Stomach (tissue), 9 donors: ENCODE data around the gene PTPRM. TPM values are rescaled to one million over a fixed set of nuclear protein-coding genes. Genes with fewer than 3 reads are reported as not detected.

Experiments used
- DNase-seq, 2 donors: peaks; one replicate each; pipeline versions ENCODE4 v3.0.0 to v3.0.0-alpha.2; 2013 to 2019
- H3K27ac ChIP-seq, 5 donors: fragments of 200-600 bp in 4 of 5; sonication (generic) in 4 of 5; one replicate each; pipeline ENCODE4 v1.5.1; 2013 to 2019; ENCODE audit warnings: mild to moderate bottlenecking in 1 of 5, moderate library complexity in 1 of 5
- H3K27me3 ChIP-seq, 3 donors: fragments of 200-600 bp; sonication (generic); one replicate each; pipeline ENCODE4 v1.5.1; 2017 to 2019; ENCODE audit warnings: mixed run types in 1 of 3
- H3K36me3 ChIP-seq, 4 donors: fragments of 200-600 bp; sonication (generic); 1 replicate in 3 of 4; 2 replicates in 1 of 4; pipeline ENCODE4 v1.5.1; 2016 to 2019
- H3K4me1 ChIP-seq, 4 donors: fragments of 200-600 bp; sonication (generic); one replicate each; pipeline ENCODE4 v1.5.1; 2016 to 2019
- H3K4me3 ChIP-seq, 4 donors: fragments of 200-600 bp; sonication (generic) in 3 of 4; one replicate each; pipeline ENCODE4 v1.5.1; 2016 to 2019; ENCODE audit warnings: mild to moderate bottlenecking in 1 of 4
- H3K9me3 ChIP-seq, 4 donors: fragments of 200-600 bp; sonication (generic); one replicate each; pipeline ENCODE4 v1.5.1; 2016 to 2019
- EP300 ChIP-seq: sonication (generic); formaldehyde crosslinking; IDR thresholded peaks from one replicate; pipeline ENCODE4 v1.6.1; 2017; ENCODE audit warnings: antibody characterized with exemption
- POLR2A ChIP-seq, 4 donors: fragments of 450-650 bp; IDR thresholded peaks; one replicate each; pipeline ENCODE4 v1.6.1; 2016; ENCODE audit warnings: antibody characterized with exemption in 4 of 4, control low read depth in 2 of 4, mild to moderate bottlenecking in 1 of 4, moderate library complexity in 1 of 4
- POLR2AphosphoS5 ChIP-seq, 3 donors: sonication (generic); formaldehyde crosslinking; IDR thresholded peaks; one replicate each; pipeline ENCODE4 v1.6.1; 2016; ENCODE audit warnings: antibody characterized with exemption in 3 of 3
- WGBS, 5 donors: extraction: QIAGEN DNeasy Blood & Tissue Kit in 3 of 5; methylation state at CpG; one replicate each; pipeline versions ENCODE4 v1.1.5 to v1.1.7; 2013 to 2018; 5-methylcytosine and 5-hydroxymethylcytosine counted together
- intact Hi-C: fragments of 100-400 bp; cut with DNase I; formaldehyde crosslinking; loops from one replicate; pipeline ENCODE4 v1.15.1; 2023; ENCODE audit warnings: low total_unique reads
- polyA plus RNA-seq, 3 donors: library from polyadenylated mRNA; stranded (reverse); fragments of 200-250 nt; gene quantifications; one replicate each; pipeline ENCODE4 v1.2.3, GENCODE V29; 2013
- total RNA-seq, 5 donors: library from RNA; depleted of rRNA; stranded (reverse); fragments of >200 nt; gene quantifications; one replicate each; pipeline versions ENCODE4 v1.1.0 to v1.2.3, GENCODE V29; 2014 to 2016
- TF ChIP-seq, protein P1 (sequence below), 7 experiments: fragments of 450-650 bp in 4 of 7; fragments of 200-600 bp in 3 of 7; sonication (generic) in 3 of 7; IDR thresholded peaks; one replicate each; pipeline ENCODE4 v1.5.1; 2016 to 2019; ENCODE audit warnings: antibody characterized with exemption in 7 of 7, control low read depth in 2 of 7, mild to moderate bottlenecking in 1 of 7
- donor health status: healthy with polysubstance abuse.
- donor health status: Bipolar disorder and iron deficiency.
- donor health status: healthy.

Gene PTPRM
- total and polyA plus RNA-seq, 8 donors = 7.5 to 246 (median 58.2) TPM

DNA sequence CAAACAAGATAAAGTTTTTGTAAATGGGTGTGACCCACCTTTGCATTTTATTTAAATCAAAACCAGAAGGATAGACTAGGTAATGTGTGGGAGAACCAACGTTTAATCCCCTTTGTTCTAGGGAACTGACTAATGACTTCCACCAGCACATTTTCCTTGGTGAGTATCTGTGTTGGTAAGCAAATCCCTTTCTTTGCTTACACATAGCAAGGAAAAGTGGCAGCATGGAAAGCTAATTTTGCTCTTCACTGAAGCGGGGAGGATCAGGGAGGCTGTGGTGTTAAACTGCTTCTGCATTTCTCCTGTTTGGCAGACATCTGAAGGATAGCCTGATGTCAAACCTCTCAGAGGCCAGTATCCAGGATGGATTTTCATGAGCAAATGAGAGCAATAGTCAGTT, 331.1 kb downstream of the PTPRM start:
- 70 to 82% (median 77%) methylated on average over 2 of the region's 2 CpGs for WGBS, 5 donors

GRCh38 chr18:7899078-7899477, 332.0 kb downstream of the PTPRM start:
- Histone ChIP-seq H3K27ac (no peak overlapping the region), H3K4me1 (peaks cover 0 to 22% (median 8%) of the 10 kb centered on the region in 4 donors), H3K4me3 (no peak overlapping the region), H3K9me3 (no peaks in the 10 kb centered on the region), H3K27me3 (no peaks in the 10 kb centered on the region), H3K36me3 (no peaks in the 10 kb centered on the region)
- DNase-seq = no peak
- intact Hi-C loops = no loop called here
- TF ChIP-seq EP300 (no peak), POLR2A (IDR thresholded peaks at IDR 0.05) (no peak), POLR2AphosphoS5 (IDR thresholded peaks at IDR 0.05) (no peak)
- TF ChIP-seq, protein P1, sequence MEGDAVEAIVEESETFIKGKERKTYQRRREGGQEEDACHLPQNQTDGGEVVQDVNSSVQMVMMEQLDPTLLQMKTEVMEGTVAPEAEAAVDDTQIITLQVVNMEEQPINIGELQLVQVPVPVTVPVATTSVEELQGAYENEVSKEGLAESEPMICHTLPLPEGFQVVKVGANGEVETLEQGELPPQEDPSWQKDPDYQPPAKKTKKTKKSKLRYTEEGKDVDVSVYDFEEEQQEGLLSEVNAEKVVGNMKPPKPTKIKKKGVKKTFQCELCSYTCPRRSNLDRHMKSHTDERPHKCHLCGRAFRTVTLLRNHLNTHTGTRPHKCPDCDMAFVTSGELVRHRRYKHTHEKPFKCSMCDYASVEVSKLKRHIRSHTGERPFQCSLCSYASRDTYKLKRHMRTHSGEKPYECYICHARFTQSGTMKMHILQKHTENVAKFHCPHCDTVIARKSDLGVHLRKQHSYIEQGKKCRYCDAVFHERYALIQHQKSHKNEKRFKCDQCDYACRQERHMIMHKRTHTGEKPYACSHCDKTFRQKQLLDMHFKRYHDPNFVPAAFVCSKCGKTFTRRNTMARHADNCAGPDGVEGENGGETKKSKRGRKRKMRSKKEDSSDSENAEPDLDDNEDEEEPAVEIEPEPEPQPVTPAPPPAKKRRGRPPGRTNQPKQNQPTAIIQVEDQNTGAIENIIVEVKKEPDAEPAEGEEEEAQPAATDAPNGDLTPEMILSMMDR (IDR thresholded peaks at IDR 0.05) = no peak
- 91 to 95% (median 92%) methylated on average over 5 of the region's 5 CpGs for WGBS, 5 donors

More for the DNA sequence above, 331.1 kb downstream of the PTPRM start:
- TF ChIP-seq, protein P1 (IDR thresholded peaks at IDR 0.05) = no peak
- TF ChIP-seq EP300 (no peak), POLR2A (IDR thresholded peaks at IDR 0.05) (no peak), POLR2AphosphoS5 (IDR thresholded peaks at IDR 0.05) (no peak)
- Histone ChIP-seq H3K4me1 (peaks cover 0 to 22% (median 8%) of the 10 kb centered on the region in 4 donors), H3K27ac (no peak overlapping the region), H3K27me3 (no peaks in the 10 kb centered on the region), H3K4me3 (no peak overlapping the region), H3K36me3 (no peaks in the 10 kb centered on the region), H3K9me3 (no peaks in the 10 kb centered on the region)
- DNase-seq = no peak
- intact Hi-C loops = no loop called here

DNA sequence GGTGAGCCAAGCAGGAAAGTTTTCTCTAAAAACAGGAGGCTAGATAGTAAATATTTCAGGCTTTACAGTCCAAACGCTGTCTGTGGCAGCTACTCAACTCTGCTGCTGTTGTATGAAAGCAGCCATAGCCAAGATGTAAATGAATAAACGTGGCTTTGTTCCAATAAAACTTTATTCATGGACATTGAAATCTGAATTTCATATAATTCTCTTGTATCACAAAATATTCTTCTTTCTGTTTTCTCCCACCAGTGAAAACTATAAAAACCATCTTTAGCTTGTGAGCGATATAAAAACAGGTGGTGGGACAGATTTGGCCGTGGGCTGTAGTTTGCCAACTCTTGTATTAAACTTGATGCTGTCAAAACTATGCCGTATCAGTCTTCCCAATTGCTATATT, 333.0 kb downstream of the PTPRM start:
- Histone ChIP-seq H3K4me1 (peaks cover 0 to 22% (median 8%) of the 10 kb centered on the region in 4 donors), H3K36me3 (no peaks in the 10 kb centered on the region), H3K27ac (no peak overlapping the region), H3K27me3 (no peaks in the 10 kb centered on the region), H3K9me3 (no peaks in the 10 kb centered on the region), H3K4me3 (no peak overlapping the region)
- WGBS, 5 donors = 85 to 94% (median 92%) methylated on average over 5 of the region's 5 CpGs
- TF ChIP-seq, protein P1 (IDR thresholded peaks at IDR 0.05) = no peak
- no peak for TF ChIP-seq POLR2A (IDR thresholded peaks at IDR 0.05)
- TF ChIP-seq EP300 = no peak
- no peak for TF ChIP-seq POLR2AphosphoS5 (IDR thresholded peaks at IDR 0.05)
- intact Hi-C loops = no loop called here
- DNase-seq = no peak

DNA sequence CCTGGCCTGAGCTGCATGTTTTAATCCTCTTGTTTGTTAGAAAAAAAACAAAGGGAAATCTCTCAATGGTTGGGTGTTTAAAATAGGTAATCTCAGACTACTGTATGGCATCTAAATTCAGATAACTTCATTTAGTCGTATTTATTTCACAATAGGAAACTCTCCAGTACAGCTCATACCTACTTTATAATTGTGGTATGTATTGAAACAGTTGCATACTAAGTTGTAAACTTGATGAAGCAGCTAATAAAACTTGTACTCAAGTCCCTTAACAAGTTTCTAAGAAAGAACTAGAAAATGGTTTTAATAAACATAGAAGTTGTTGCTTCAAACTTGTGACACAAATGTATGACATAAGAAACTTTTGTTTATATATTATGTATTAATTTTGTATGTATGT, 334.5 kb downstream of the PTPRM start:
- Histone ChIP-seq H3K27me3 (no peaks in the 10 kb centered on the region), H3K9me3 (no peaks in the 10 kb centered on the region), H3K36me3 (no peaks in the 10 kb centered on the region), H3K4me1 (peaks cover 0 to 22% (median 8%) of the 10 kb centered on the region in 4 donors), H3K4me3 (no peak overlapping the region), H3K27ac (peak overlapping the region in 4 of 5 donors; percentile 21 to 75 (median 60))
- no peak for TF ChIP-seq POLR2AphosphoS5 (IDR thresholded peaks at IDR 0.05)
- no peak for TF ChIP-seq EP300
- TF ChIP-seq, protein P1 (IDR thresholded peaks at IDR 0.05) = no peak
- DNase-seq = no peak
- 60 to 79% (median 73%) methylated on average over 1 of the region's 1 CpG for WGBS, 5 donors
- intact Hi-C loops = no loop called here
